Breast epithelium (tissue), 3 donors: ENCODE data around the gene NAV2.

Source experiments
- POLR2A ChIP-seq: fragments of 450-650 bp; IDR thresholded peaks from one replicate; pipeline ENCODE4 v1.6.1; 2016; ENCODE audit warnings: antibody characterized with exemption, mild to moderate bottlenecking, moderate library complexity
- POLR2AphosphoS5 ChIP-seq, 3 donors: sonication (generic); formaldehyde crosslinking; IDR thresholded peaks; one replicate each; pipeline ENCODE4 v1.6.1; 2017; ENCODE audit warnings: antibody characterized with exemption in 3 of 3
- TF ChIP-seq, protein P1 (sequence below), 3 donors: fragments of 450-650 bp; IDR thresholded peaks; one replicate each; pipeline ENCODE4 v1.5.1; 2016 to 2017; ENCODE audit warnings: antibody characterized with exemption in 3 of 3, mild to moderate bottlenecking in 3 of 3, moderate library complexity in 3 of 3

GRCh38 chr11:19669511-19669910, 43.1 kb upstream of the NAV2 start:
- TF ChIP-seq, protein P1, sequence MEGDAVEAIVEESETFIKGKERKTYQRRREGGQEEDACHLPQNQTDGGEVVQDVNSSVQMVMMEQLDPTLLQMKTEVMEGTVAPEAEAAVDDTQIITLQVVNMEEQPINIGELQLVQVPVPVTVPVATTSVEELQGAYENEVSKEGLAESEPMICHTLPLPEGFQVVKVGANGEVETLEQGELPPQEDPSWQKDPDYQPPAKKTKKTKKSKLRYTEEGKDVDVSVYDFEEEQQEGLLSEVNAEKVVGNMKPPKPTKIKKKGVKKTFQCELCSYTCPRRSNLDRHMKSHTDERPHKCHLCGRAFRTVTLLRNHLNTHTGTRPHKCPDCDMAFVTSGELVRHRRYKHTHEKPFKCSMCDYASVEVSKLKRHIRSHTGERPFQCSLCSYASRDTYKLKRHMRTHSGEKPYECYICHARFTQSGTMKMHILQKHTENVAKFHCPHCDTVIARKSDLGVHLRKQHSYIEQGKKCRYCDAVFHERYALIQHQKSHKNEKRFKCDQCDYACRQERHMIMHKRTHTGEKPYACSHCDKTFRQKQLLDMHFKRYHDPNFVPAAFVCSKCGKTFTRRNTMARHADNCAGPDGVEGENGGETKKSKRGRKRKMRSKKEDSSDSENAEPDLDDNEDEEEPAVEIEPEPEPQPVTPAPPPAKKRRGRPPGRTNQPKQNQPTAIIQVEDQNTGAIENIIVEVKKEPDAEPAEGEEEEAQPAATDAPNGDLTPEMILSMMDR (IDR thresholded peaks at IDR 0.05), result no peak
- no peak for TF ChIP-seq POLR2AphosphoS5 (IDR thresholded peaks at IDR 0.05)
- no peak for TF ChIP-seq POLR2A
